Inflammatory macrophage (primary cell): ENCODE measurements around the gene ZNF77.
"Not testable (repeated sequence)": the region's sequence is repeated elsewhere in the genome, so short reads cannot be mapped to it uniquely, and the experiment has no call there.

ENCODE experiments used
- DNase-seq, 2 donors: peaks; one replicate each; pipeline ENCODE4 v3.0.0-alpha.2; 2020 to 2022

The ZNF77 gene

DNA sequence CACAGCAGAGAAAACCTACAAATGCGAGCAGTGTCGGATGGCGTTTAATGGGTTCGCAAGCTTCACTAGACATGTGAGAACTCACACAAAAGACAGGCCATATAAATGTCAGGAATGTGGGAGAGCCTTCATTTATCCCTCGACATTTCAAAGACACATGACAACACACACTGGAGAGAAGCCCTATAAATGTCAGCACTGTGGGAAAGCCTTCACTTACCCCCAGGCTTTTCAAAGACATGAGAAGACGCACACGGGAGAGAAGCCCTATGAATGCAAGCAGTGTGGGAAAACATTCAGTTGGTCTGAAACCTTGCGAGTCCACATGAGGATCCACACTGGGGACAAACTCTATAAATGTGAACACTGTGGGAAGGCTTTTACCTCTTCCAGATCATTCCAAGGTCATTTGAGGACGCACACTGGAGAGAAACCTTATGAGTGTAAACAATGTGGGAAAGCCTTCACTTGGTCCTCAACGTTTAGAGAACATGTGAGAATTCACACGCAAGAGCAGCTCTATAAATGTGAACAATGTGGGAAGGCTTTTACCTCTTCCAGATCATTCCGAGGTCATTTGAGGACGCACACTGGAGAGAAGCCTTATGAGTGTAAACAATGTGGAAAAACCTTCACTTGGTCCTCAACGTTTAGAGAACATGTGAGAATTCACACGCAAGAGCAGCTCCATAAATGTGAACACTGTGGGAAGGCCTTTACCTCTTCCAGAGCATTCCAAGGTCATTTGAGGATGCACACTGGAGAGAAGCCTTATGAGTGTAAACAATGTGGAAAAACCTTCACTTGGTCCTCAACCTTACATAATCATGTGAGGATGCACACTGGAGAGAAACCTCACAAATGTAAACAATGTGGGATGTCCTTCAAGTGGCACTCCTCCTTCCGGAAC lies 27.2 kb downstream of the ZNF77 start:
- no peak for DNase-seq

DNA sequence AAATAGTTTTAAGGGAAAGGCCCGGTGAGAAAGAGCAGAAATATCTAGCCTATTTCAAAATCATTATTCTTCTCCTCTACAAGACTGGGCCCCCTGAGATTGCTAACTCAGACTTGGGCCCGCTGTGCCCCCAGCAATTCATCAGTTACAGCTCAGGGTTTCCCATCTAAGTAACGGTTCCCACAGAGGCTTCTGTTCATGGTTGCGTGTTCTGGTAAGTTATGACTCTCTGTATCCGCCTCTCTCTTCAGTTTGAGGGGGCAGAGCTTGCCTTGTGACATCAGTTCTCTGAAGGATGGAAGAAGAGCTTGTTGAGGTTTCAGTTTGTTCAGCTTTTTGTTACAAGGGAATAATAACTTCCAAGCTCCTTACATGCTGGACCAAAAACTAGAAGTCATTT lies 32.5 kb downstream of the ZNF77 start:
- DNase-seq, result no peak

DNA sequence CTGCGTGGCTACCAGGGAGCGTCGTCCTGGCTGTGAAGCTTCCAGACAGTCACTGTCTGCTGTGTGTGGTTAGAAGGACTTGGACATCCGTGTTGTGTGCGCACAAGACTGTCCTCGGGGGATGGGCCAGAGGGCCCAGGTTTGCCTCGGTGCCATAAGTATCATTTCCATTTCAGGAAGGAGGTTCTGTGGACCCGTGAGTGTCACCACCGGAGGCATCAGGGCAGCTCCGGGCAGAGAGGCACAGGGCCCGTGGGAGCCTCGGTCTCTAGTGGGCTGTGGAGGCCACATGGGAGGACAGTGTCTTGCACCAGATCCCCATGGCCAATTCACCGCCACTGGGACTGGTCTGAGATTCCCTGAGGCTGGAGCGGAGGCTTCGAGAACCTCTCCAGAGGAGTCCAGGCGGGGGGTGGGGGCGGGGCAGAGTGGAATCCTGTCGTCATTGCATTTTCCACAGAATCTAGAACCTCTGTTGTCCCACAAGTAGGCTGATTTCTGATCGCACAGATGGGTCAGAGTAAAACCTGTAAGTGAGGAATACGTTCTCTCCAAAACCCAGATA lies 38.1 kb downstream of the ZNF77 start:
- no peak for DNase-seq

DNA sequence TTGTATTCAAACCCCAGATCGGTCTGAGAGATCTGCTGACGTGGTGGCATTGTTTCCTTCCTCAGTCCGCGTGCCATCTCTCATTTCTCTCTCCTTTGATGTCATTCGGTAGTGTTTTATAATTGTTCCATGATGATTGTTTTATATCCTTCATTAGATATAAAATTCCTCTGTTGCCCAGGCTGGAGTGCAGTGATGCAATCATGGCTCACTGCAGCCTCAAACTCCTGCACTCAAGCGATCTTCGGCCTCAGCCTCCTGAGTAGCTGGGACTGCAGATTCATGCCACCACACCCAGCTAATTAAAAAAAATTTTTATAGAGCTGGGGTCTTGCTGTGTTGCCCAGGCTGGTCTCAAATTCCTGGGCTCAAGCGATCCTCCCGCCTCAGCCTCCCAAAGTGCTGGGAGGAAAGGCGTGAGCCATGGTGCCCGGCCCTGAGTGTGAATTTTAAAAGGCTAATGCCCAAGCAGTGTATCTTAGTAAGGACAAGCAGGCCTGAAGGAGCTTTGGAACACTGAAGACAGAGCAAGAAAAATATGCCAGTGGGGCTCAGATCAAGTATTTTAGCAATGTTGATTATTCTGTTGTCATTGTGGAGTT lies 38.8 kb downstream of the ZNF77 start:
- no peak for DNase-seq

DNA sequence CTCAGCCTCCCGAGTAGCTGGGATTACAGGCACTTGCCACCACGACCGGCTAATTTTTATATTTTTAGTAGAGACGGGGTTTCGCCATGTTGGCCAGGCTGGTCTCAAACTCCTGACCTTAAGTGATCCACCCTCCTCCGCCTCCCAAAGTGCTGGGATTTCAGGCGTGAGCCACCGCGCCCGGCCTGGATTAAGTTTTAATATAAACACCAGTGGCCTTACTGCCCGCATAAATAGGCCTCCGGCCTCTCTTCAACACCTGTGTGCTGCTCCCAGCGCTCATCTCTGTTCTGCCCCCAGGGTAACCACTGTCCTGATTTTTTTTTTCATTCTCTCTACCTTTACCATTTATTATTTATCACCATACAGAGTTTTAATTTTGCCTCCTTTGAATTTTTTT lies 41.4 kb downstream of the ZNF77 start:
- not testable (repeated sequence) for DNase-seq

DNA sequence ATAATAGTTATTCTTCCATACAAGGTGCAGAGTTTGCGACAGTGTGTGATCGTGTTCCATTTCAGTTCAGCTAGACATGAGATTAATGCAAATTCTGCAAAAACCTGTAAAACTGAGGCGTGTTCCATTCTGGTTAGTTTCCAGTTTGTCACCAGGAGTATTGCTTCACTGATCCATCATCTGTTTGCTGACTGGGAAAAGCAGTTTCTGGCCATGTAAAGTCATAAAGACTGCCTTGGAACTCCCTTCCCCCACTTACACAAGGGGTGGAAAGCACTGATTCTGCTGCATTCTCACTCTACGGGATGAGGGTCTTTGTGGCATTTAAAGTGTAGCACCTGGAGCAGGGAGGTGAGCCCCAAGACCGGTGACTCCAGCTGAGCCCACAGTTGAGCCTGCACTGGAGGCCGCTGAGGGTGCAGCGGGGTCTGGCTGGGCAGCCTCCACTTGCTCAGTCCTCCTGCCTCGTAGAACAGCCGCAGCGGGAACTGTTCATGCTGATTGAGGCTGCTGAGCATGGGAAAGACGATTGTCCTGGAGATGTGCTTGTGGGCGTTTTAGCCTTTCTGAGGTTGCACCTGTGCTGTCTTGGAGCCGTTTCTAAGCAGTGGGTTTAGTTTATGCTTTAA lies 42.1 kb downstream of the ZNF77 start:
- DNase-seq, result no peak

DNA sequence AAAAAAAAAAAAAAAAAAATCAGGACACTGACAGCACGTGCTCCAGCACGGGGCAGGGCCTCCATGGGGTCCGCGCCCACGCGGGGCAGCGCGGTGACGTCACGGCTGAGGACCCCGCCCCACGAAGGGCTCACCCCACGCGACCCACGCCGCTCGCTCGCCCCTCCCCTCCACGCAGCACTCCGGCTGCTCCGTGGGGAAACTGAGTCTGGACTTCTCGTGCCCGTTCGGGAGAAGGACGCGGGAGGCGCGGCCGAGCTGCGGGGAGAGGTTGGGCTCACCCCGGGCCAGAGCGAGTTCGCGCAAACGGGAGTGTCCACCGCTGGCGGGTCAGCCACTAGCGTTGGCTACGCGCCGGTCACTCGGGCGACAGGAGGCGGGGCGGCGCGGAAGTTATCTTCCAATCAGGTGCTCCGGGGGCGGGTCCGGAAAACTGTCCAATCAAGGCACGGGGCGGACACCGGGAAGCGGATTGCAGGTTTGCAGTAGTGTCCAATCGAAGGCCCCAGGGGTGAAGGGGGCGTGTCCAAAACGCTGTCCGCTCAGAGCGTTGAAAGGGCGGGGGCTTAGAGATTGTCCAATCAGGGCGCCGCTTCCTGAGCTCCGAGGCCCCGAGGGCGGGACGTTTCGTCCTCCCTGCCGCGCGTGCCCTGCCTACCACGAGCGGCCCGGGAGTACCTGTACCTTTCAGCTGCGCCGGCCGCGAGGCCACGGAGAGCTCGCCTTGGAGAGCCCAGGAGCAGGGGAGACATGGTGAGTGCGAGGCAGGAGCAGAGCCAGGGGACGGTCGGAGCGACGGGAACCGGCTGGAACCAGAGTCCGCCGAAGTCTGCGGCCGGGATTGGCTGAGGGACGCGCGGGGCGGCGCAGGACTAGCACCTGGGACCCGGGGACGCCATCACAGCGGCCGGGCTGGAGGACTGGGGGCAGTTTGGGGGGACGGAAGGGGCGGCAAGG lies 44.2 kb downstream of the ZNF77 start, which contains the start of gene ZNF57:
ZNF57 (plus strand) TSS at position 633 of the 957 bp plus-strand sequence; CDS start at position 751, 118 bp downstream.
- peak; percentile 100 for DNase-seq

DNA sequence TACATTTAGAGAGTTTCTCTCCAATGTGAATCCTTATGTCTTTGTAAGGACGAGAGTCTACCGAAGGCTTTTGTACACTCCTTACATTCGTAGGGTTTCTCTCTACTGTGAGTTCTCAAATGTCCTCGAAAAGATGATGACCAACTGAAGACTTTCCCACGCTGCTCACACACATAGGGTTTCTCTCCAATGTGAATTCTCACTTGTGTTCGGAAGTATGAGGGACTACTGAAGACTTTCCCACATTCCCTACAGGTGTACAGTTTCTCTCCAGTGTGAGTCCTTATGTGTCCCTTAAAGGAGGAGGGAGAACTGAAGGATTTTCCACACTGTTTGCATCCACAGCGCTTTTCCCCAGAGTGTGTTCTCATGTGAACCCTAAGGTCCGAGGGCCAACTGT lies 48.1 kb downstream of the ZNF77 start:
- no peak for DNase-seq

DNA sequence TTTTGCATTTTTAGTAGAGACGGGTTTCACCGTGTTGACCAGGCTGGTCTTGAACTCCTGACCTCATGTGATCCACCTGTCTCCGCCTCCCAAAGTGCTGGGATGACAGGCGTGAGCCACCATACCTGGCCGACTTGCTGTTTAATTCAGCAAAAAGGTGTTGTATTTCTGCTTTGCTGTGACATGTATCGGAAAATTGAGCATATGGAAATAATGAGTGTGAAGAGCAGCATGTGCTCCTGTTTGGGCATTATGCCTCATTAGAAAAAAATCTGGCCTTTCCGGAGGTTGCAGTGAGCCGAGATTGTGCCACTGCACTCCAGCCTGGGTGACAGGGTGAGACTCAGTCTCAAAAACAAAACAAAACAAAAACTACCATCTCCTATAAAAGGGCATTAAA lies 54.2 kb downstream of the ZNF77 start:
- DNase-seq, result not testable (repeated sequence)

DNA sequence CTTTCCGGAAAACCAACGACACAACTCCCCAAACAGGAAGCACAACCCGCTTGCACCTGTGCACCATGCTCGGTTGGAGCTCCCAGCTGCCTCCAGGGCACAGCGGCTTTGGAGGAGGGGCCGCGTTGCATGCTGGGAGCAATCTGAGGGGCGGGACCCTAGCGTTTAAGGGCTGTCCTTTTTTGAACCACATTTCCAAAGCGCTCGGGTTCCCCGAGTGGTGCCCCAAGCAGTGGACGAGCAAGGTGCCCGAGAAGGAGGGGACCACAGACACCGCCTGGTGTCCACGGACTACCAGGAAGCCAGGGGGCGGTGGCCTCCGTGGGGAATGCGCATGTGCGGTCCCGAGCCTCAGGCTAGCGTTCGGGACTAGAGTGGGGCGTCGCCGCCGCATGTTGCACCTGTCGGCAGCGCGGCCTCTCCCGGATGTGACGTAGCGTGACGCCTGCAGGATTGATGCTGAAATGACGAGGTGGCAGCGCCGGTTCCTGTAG lies 56.0 kb downstream of the ZNF77 start:
- peak in 1 of 2 donors; percentile 18 for DNase-seq

DNA sequence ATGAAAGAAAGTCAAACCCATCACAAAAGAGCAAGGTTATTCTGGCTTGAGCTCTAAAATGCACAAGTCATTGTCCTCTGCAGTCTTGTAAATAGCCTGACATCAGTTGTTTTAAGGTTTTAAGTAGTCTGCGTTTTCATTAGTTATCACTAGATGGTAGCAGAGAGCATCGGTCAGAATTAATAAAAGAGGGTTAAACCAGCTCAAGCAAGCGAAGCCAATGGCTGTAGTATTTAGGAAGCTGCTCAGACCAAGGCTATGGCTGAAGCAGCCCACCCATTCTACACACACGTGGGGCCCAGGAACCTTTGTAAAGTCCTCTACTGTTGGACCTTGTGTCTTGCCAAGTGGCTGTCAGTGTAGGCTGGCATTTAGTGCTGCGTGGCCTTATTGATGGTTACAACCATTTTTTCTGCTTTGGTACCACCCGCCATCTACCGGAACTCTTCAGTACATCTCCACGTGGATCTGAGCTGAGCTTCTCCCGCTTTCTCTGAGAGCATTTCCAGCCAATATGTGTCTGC lies 57.3 kb downstream of the ZNF77 start:
- peak; percentile 55 to 76 for DNase-seq

DNA sequence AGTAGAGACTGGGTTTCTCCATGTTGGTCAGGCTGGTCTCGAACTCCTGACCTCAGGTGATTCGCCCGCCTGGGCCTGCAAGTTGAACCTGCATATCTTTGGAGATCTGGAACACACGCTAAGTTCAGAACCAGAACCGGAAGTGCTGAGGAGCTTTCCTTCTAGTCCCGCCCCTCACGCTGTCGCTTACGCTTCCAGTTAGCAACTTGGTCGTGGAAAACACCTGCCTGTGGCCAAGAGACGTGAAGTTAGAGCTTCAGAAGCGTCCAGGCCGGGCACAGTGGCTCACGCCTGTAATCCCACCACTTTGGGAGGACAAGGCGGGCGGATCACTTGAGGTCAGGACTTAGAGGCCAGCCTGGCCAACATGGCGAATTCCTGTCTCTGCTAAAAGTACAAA lies 59.0 kb downstream of the ZNF77 start:
- no peak for DNase-seq

DNA sequence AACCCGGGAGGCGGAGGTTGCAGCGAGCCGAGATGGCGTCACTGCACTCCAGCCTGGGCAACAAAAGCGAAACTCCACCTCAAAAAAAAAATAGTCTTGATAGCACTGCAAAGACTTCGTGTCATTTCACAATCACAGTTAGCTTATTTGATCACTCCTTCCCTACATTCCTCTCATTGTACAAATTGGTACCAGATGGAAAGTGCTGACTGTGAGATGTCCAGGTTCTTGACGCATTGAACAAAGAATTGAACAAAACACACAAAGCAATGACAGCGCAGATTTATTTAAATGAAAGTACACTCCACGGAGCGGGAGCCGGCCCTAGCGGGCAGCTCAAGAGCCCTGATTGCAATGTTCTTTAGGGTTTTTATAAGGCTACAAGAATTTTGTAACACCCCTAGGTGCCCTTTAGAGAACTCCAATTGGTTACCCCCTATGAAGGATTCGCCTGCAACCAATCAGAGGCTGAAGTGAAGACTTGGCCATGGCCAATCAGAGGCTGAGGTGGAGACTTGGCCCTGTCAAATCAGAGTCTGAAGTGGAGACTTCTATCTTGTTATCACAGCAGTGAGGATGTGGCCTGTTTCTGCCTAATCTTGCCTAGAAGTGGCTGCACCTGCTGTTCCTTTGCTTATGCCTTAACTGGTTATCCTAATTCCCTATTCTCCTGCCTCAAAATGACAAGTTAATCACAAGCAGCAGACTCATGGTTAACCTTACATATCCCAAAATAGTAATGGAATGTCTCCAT lies 60.9 kb downstream of the ZNF77 start:
- DNase-seq, result no peak
